ENCODE data around the gene AKAP12.

Gene AKAP12

GRCh38 chr6:151357758-151358436 lies 118.1 kb downstream of the AKAP12 start:
- no peaks in the 10 kb centered on the region for H3K9me3 ChIP-seq (ENCODE audit: low read length)
- no peaks in the 10 kb centered on the region for H3K9me2 ChIP-seq (ENCODE audit: low read depth, low read length)
- peaks cover 20% of the 10 kb centered on the region for H3K36me3 ChIP-seq (ENCODE audit: insufficient read depth, low read length)
- no peak overlapping the region for H3K4me3 ChIP-seq (ENCODE audit: low read depth, low read length, poor library complexity, severe bottlenecking)
- H3K27ac ChIP-seq (ENCODE audit: low read depth, low read length, poor library complexity, severe bottlenecking) = no peak overlapping the region
- no peak for TF ChIP-seq EZH2 (IDR thresholded peaks at IDR 0.05; ENCODE audit: borderline replicate concordance, low read length)
- TF ChIP-seq, protein P1, sequence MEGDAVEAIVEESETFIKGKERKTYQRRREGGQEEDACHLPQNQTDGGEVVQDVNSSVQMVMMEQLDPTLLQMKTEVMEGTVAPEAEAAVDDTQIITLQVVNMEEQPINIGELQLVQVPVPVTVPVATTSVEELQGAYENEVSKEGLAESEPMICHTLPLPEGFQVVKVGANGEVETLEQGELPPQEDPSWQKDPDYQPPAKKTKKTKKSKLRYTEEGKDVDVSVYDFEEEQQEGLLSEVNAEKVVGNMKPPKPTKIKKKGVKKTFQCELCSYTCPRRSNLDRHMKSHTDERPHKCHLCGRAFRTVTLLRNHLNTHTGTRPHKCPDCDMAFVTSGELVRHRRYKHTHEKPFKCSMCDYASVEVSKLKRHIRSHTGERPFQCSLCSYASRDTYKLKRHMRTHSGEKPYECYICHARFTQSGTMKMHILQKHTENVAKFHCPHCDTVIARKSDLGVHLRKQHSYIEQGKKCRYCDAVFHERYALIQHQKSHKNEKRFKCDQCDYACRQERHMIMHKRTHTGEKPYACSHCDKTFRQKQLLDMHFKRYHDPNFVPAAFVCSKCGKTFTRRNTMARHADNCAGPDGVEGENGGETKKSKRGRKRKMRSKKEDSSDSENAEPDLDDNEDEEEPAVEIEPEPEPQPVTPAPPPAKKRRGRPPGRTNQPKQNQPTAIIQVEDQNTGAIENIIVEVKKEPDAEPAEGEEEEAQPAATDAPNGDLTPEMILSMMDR (IDR thresholded peaks at IDR 0.05; ENCODE audit: low read length) = no peak
- H3K9ac ChIP-seq (ENCODE audit: low read length) = no peak overlapping the region
- no peaks in the 10 kb centered on the region for H3F3A ChIP-seq (ENCODE audit: insufficient read depth, low read length)
- no peaks in the 10 kb centered on the region for H3K27me3 ChIP-seq (ENCODE audit: insufficient read depth, low read length)
- H3K4me1 ChIP-seq (ENCODE audit: insufficient read depth, low read length, severe bottlenecking) = no peaks in the 10 kb centered on the region
- no peak overlapping the region for H2AFZ ChIP-seq (ENCODE audit: low read length)
- no peaks in the 10 kb centered on the region for H4K20me1 ChIP-seq (ENCODE audit: insufficient read depth, low read length)
- no peaks in the 10 kb centered on the region for H3K79me2 ChIP-seq (ENCODE audit: insufficient read depth, low read length)
- no peak overlapping the region for H3K4me2 ChIP-seq (ENCODE audit: low read length)

DNA sequence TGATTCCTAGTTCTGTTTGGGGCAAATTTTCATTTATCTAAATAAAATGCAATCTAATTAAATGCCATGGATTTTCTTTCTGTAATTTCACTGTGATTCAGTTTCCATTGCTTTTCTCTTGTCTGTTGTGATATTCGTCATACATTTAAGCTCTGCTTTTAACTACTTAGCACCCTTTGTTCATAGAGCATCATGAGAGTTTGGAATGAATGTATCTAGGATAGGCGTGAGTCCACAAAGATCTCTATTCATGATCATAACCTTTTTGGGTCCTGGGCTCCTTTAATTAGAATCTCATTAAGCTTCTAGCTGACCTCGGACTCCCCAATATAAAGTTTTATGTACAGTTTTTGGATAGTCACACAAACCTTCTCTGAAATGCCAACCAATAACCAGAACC lies 118.7 kb downstream of the AKAP12 start:
- H3K9me2 ChIP-seq (ENCODE audit: low read depth, low read length) = no peaks in the 10 kb centered on the region
- no peaks in the 10 kb centered on the region for H3K79me2 ChIP-seq (ENCODE audit: insufficient read depth, low read length)
- H4K20me1 ChIP-seq (ENCODE audit: insufficient read depth, low read length) = no peaks in the 10 kb centered on the region
- H3K27ac ChIP-seq (ENCODE audit: low read depth, low read length, poor library complexity, severe bottlenecking) = no peak overlapping the region
- peaks cover 21% of the 10 kb centered on the region for H3K36me3 ChIP-seq (ENCODE audit: insufficient read depth, low read length)
- H3K9me3 ChIP-seq (ENCODE audit: low read length) = no peaks in the 10 kb centered on the region
- no peaks in the 10 kb centered on the region for H3K27me3 ChIP-seq (ENCODE audit: insufficient read depth, low read length)
- H2AFZ ChIP-seq (ENCODE audit: low read length) = no peak overlapping the region
- no peak for TF ChIP-seq EZH2 (IDR thresholded peaks at IDR 0.05; ENCODE audit: borderline replicate concordance, low read length)
- TF ChIP-seq, protein P1 (IDR thresholded peaks at IDR 0.05; ENCODE audit: low read length) = no peak
- H3K4me3 ChIP-seq (ENCODE audit: low read depth, low read length, poor library complexity, severe bottlenecking) = no peak overlapping the region
- no peak overlapping the region for H3K9ac ChIP-seq (ENCODE audit: low read length)
- no peaks in the 10 kb centered on the region for H3K4me1 ChIP-seq (ENCODE audit: insufficient read depth, low read length, severe bottlenecking)
- H3F3A ChIP-seq (ENCODE audit: insufficient read depth, low read length) = no peaks in the 10 kb centered on the region
- H3K4me2 ChIP-seq (ENCODE audit: low read length) = no peak overlapping the region

GRCh38 chr6:151359486-151359885 lies 119.7 kb downstream of the AKAP12 start:
- Histone ChIP-seq H3K79me2 (ENCODE audit: insufficient read depth, low read length) (no peaks in the 10 kb centered on the region), H3K4me1 (ENCODE audit: insufficient read depth, low read length, severe bottlenecking) (no peaks in the 10 kb centered on the region), H3K27me3 (ENCODE audit: insufficient read depth, low read length) (no peaks in the 10 kb centered on the region), H2AFZ (ENCODE audit: low read length) (no peak overlapping the region), H3F3A (ENCODE audit: insufficient read depth, low read length) (no peaks in the 10 kb centered on the region), H3K36me3 (ENCODE audit: insufficient read depth, low read length) (peaks cover 24% of the 10 kb centered on the region), H3K9me3 (ENCODE audit: low read length) (no peaks in the 10 kb centered on the region), H3K4me3 (ENCODE audit: low read depth, low read length, poor library complexity, severe bottlenecking) (no peak overlapping the region), H3K9me2 (ENCODE audit: low read depth, low read length) (no peaks in the 10 kb centered on the region), H3K27ac (ENCODE audit: low read depth, low read length, poor library complexity, severe bottlenecking) (no peak overlapping the region), H3K9ac (ENCODE audit: low read length) (no peak overlapping the region), H4K20me1 (ENCODE audit: insufficient read depth, low read length) (no peaks in the 10 kb centered on the region), H3K4me2 (ENCODE audit: low read length) (no peak overlapping the region)
- TF ChIP-seq, protein P1 (IDR thresholded peaks at IDR 0.05; ENCODE audit: low read length) = no peak
- TF ChIP-seq EZH2 (IDR thresholded peaks at IDR 0.05; ENCODE audit: borderline replicate concordance, low read length) = no peak

Data from OCI-LY1 (cell line).